ENCODE results near the gene SOX6.
"Not testable (repeated sequence)": the region's sequence is repeated elsewhere in the genome, so short reads cannot be mapped to it uniquely, and the experiment has no call there.

SOX6 gene

GRCh38 chr11:16030664-16031063, 325.7 kb downstream of the SOX6 start:
- no peaks in the 10 kb centered on the region for H3K9me3 ChIP-seq (ENCODE audit: low read length)
- H3F3A ChIP-seq (ENCODE audit: insufficient read depth, low read length) = no peaks in the 10 kb centered on the region
- H3K4me1 ChIP-seq (ENCODE audit: insufficient read depth, low read length, severe bottlenecking) = no peaks in the 10 kb centered on the region
- no peaks in the 10 kb centered on the region for H3K36me3 ChIP-seq (ENCODE audit: insufficient read depth, low read length)
- no peaks in the 10 kb centered on the region for H3K27me3 ChIP-seq (ENCODE audit: insufficient read depth, low read length)
- no peak overlapping the region for H3K9ac ChIP-seq (ENCODE audit: low read length)
- no peak overlapping the region for H2AFZ ChIP-seq (ENCODE audit: low read length)
- H3K79me2 ChIP-seq (ENCODE audit: insufficient read depth, low read length) = no peaks in the 10 kb centered on the region
- no peak overlapping the region for H3K4me2 ChIP-seq (ENCODE audit: low read length)
- no peak overlapping the region for H3K27ac ChIP-seq (ENCODE audit: low read depth, low read length, poor library complexity, severe bottlenecking)
- no peak overlapping the region for H3K4me3 ChIP-seq (ENCODE audit: low read depth, low read length, poor library complexity, severe bottlenecking)
- H3K9me2 ChIP-seq (ENCODE audit: low read depth, low read length) = no peaks in the 10 kb centered on the region
- H4K20me1 ChIP-seq (ENCODE audit: insufficient read depth, low read length) = no peaks in the 10 kb centered on the region
- TF ChIP-seq CTCF (IDR thresholded peaks at IDR 0.05; ENCODE audit: low read length) = no peak

- not testable (repeated sequence) for H3K9me3 ChIP-seq (ENCODE audit: low read length); H3K4me3 ChIP-seq (ENCODE audit: low read depth, low read length, poor library complexity, severe bottlenecking); H3K79me2 ChIP-seq (ENCODE audit: insufficient read depth, low read length); H3K27me3 ChIP-seq (ENCODE audit: insufficient read depth, low read length); H3K36me3 ChIP-seq (ENCODE audit: insufficient read depth, low read length); H3F3A ChIP-seq (ENCODE audit: insufficient read depth, low read length); H3K4me2 ChIP-seq (ENCODE audit: low read length); H3K4me1 ChIP-seq (ENCODE audit: insufficient read depth, low read length, severe bottlenecking); H4K20me1 ChIP-seq (ENCODE audit: insufficient read depth, low read length); H2AFZ ChIP-seq (ENCODE audit: low read length); H3K9ac ChIP-seq (ENCODE audit: low read length); H3K9me2 ChIP-seq (ENCODE audit: low read depth, low read length); H3K27ac ChIP-seq (ENCODE audit: low read depth, low read length, poor library complexity, severe bottlenecking)
Observed at GRCh38 chr11:16029151-16029550, 327.2 kb downstream of the SOX6 start.

GRCh38 chr11:16028419-16028818, 327.9 kb downstream of the SOX6 start:
- H3K27me3 ChIP-seq (ENCODE audit: insufficient read depth, low read length) = no peaks in the 10 kb centered on the region
- H3K36me3 ChIP-seq (ENCODE audit: insufficient read depth, low read length) = no peaks in the 10 kb centered on the region
- no peaks in the 10 kb centered on the region for H4K20me1 ChIP-seq (ENCODE audit: insufficient read depth, low read length)
- no peaks in the 10 kb centered on the region for H3F3A ChIP-seq (ENCODE audit: insufficient read depth, low read length)
- H3K4me3 ChIP-seq (ENCODE audit: low read depth, low read length, poor library complexity, severe bottlenecking) = no peak overlapping the region
- TF ChIP-seq CTCF (IDR thresholded peaks at IDR 0.05; ENCODE audit: low read length) (no peak), EZH2 (IDR thresholded peaks at IDR 0.05; ENCODE audit: borderline replicate concordance, low read length) (no peak)
- H3K9ac ChIP-seq (ENCODE audit: low read length) = no peak overlapping the region
- H3K9me2 ChIP-seq (ENCODE audit: low read depth, low read length) = no peaks in the 10 kb centered on the region
- H3K9me3 ChIP-seq (ENCODE audit: low read length) = no peaks in the 10 kb centered on the region
- no peak overlapping the region for H3K27ac ChIP-seq (ENCODE audit: low read depth, low read length, poor library complexity, severe bottlenecking)
- H3K4me2 ChIP-seq (ENCODE audit: low read length) = no peak overlapping the region
- no peaks in the 10 kb centered on the region for H3K79me2 ChIP-seq (ENCODE audit: insufficient read depth, low read length)
- H2AFZ ChIP-seq (ENCODE audit: low read length) = no peak overlapping the region
- no peaks in the 10 kb centered on the region for H3K4me1 ChIP-seq (ENCODE audit: insufficient read depth, low read length, severe bottlenecking)

GRCh38 chr11:16027621-16028020, 328.7 kb downstream of the SOX6 start:
- no peak for TF ChIP-seq EZH2 (IDR thresholded peaks at IDR 0.05; ENCODE audit: borderline replicate concordance, low read length)
- no peak for TF ChIP-seq CTCF (IDR thresholded peaks at IDR 0.05; ENCODE audit: low read length)
- no peaks in the 10 kb centered on the region for H3K79me2 ChIP-seq (ENCODE audit: insufficient read depth, low read length)
- H3K9me2 ChIP-seq (ENCODE audit: low read depth, low read length) = no peaks in the 10 kb centered on the region
- H3K27ac ChIP-seq (ENCODE audit: low read depth, low read length, poor library complexity, severe bottlenecking) = no peak overlapping the region
- no peak overlapping the region for H3K4me3 ChIP-seq (ENCODE audit: low read depth, low read length, poor library complexity, severe bottlenecking)
- no peaks in the 10 kb centered on the region for H4K20me1 ChIP-seq (ENCODE audit: insufficient read depth, low read length)
- no peaks in the 10 kb centered on the region for H3K4me1 ChIP-seq (ENCODE audit: insufficient read depth, low read length, severe bottlenecking)
- H2AFZ ChIP-seq (ENCODE audit: low read length) = no peak overlapping the region
- no peak overlapping the region for H3K9ac ChIP-seq (ENCODE audit: low read length)
- no peaks in the 10 kb centered on the region for H3F3A ChIP-seq (ENCODE audit: insufficient read depth, low read length)
- no peaks in the 10 kb centered on the region for H3K36me3 ChIP-seq (ENCODE audit: insufficient read depth, low read length)
- H3K4me2 ChIP-seq (ENCODE audit: low read length) = no peak overlapping the region
- no peaks in the 10 kb centered on the region for H3K27me3 ChIP-seq (ENCODE audit: insufficient read depth, low read length)
- no peaks in the 10 kb centered on the region for H3K9me3 ChIP-seq (ENCODE audit: low read length)
